IPS-NIHi7 (cell line): ENCODE results near the gene DUS1L.

ENCODE experiments used
- DNase-seq: peaks from one replicate; pipeline ENCODE4 v3.0.0; 2012; ENCODE audit warnings: mixed read lengths; ENCODE audit errors: extremely low spot score

Gene DUS1L

GRCh38 chr17:82065638-82066303, at the start of gene DUS1L:
Gene DUS1L, minus strand, starts transcription at chr17:82065804. Its CDS starts 745 bp downstream, at chr17:82065059.
- peak; percentile 93 for DNase-seq

GRCh38 chr17:82114872-82115271, 49.3 kb upstream of the DUS1L start:
- DNase-seq: no peak

GRCh38 chr17:82114447-82114846, 48.8 kb upstream of the DUS1L start:
- DNase-seq: no peak

- no peak for DNase-seq
Observed at GRCh38 chr17:82113941-82114340, 48.3 kb upstream of the DUS1L start.

- no peak for DNase-seq
Observed at GRCh38 chr17:82113422-82113821, 47.8 kb upstream of the DUS1L start.

GRCh38 chr17:82112914-82113311, 47.3 kb upstream of the DUS1L start:
- DNase-seq: no peak

GRCh38 chr17:82112181-82112913, 46.7 kb upstream of the DUS1L start:
- DNase-seq: no peak

GRCh38 chr17:82110298-82110697, 44.7 kb upstream of the DUS1L start:
- no peak for DNase-seq

- DNase-seq: no peak
Observed at GRCh38 chr17:82108961-82109475, 43.4 kb upstream of the DUS1L start.

- no peak for DNase-seq
Observed at GRCh38 chr17:82108496-82108945, 42.9 kb upstream of the DUS1L start.

- no peak for DNase-seq
Observed at GRCh38 chr17:82108038-82108437, 42.4 kb upstream of the DUS1L start.

GRCh38 chr17:82107341-82107860, 41.8 kb upstream of the DUS1L start:
- no peak for DNase-seq

GRCh38 chr17:82106688-82107305, 41.2 kb upstream of the DUS1L start:
- no peak for DNase-seq

- DNase-seq: peak; percentile 87
Observed at GRCh38 chr17:82105882-82106687, 40.5 kb upstream of the DUS1L start.

- no peak for DNase-seq
Observed at GRCh38 chr17:82105417-82105881, 39.8 kb upstream of the DUS1L start.

- DNase-seq: no peak
Observed at GRCh38 chr17:82104797-82105416, 39.3 kb upstream of the DUS1L start.

- peak; percentile 61 for DNase-seq
Observed at GRCh38 chr17:82103553-82104451, 38.2 kb upstream of the DUS1L start.

GRCh38 chr17:82101767-82102679, 36.4 kb upstream of the DUS1L start:
- no peak for DNase-seq

- no peak for DNase-seq
Observed at GRCh38 chr17:82101301-82101715, 35.7 kb upstream of the DUS1L start.
